ENCODE data around the gene RETREG3. TPM values are rescaled to one million over a fixed set of nuclear protein-coding genes. Genes with fewer than 3 reads are reported as not detected.

RETREG3 gene
- total and polyA plus RNA-seq, 2 experiments from 2014 or later = 36.3 to 55.3 TPM

GRCh38 chr17:42653179-42654124 is 44.3 kb upstream of the RETREG3 start:
- Histone ChIP-seq H3K79me2 (no peaks in the 10 kb centered on the region), H3K27me3 (no peaks in the 10 kb centered on the region), H3K4me2 (peak overlapping the region; percentile 85), H3K9me2 (replicated peaks; ENCODE audit: insufficient read depth) (no peaks in the 10 kb centered on the region), H3K9me3 (ENCODE audit: low read depth) (no peaks in the 10 kb centered on the region), H4K20me1 (ENCODE audit: insufficient read depth, poor library complexity, severe bottlenecking) (no peaks in the 10 kb centered on the region), H3K36me3 (replicated peaks; ENCODE audit: insufficient read depth, low read depth) (no peaks in the 10 kb centered on the region), H3K4me3 (peak overlapping the region; percentile 26), H3K27ac (peak overlapping the region; percentile 97), H3K4me1 (ENCODE audit: insufficient read depth) (peaks cover 4% of the 10 kb centered on the region), H2AFZ (peak overlapping the region; percentile 97)
- 33% methylated on average over 34 of the region's 42 CpGs for WGBS (ENCODE audit: low lambda C conversion rate, missing lambda C conversion rate)
- peak; percentile 68 for DNase-seq (ENCODE audit: low spot score)
- TF ChIP-seq CTCF (IDR thresholded peaks at IDR 0.05; ENCODE audit: poor library complexity) (no peak), EZH2 (IDR thresholded peaks at IDR 0.05; ENCODE audit: borderline replicate concordance) (no peak)

DNA sequence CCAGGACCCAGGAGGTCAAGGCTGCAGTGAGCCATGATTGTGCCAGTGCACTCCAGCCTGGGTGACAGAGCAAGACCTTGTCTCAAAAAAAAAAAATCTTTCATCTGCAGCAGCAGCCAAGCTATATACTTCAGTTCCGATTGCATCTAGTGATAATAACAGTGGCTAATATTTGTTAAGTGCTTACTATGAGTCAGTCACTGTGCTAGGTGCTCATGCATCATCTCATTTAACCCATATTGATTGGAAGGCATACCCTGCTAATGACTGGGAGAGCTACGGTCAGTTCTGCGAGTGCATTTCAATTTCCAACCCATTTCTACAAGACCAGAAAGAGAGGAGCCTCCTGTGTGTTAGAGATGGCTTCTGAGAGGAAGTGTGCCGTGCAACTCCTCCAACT is 42.2 kb upstream of the RETREG3 start:
- no peak for DNase-seq (ENCODE audit: low spot score)
- Histone ChIP-seq H3K79me2 (no peaks in the 10 kb centered on the region), H3K4me3 (no peak overlapping the region), H3K9me3 (ENCODE audit: low read depth) (no peaks in the 10 kb centered on the region), H3K27me3 (no peaks in the 10 kb centered on the region), H3K4me2 (no peak overlapping the region), H2AFZ (no peak overlapping the region), H3K27ac (no peak overlapping the region), H3K4me1 (ENCODE audit: insufficient read depth) (peaks cover 4% of the 10 kb centered on the region), H3K9me2 (replicated peaks; ENCODE audit: insufficient read depth) (no peaks in the 10 kb centered on the region), H3K36me3 (replicated peaks; ENCODE audit: insufficient read depth, low read depth) (no peaks in the 10 kb centered on the region), H4K20me1 (ENCODE audit: insufficient read depth, poor library complexity, severe bottlenecking) (no peaks in the 10 kb centered on the region)
- TF ChIP-seq EZH2phosphoT487 (IDR thresholded peaks at IDR 0.05; ENCODE audit: low read depth, severe bottlenecking, unreplicated experiment) (no peak), CTCF (IDR thresholded peaks at IDR 0.05; ENCODE audit: poor library complexity) (no peak), EZH2 (IDR thresholded peaks at IDR 0.05; ENCODE audit: borderline replicate concordance) (no peak)
- 91% methylated on average over 4 of the region's 4 CpGs for WGBS (ENCODE audit: low lambda C conversion rate, missing lambda C conversion rate)

DNA sequence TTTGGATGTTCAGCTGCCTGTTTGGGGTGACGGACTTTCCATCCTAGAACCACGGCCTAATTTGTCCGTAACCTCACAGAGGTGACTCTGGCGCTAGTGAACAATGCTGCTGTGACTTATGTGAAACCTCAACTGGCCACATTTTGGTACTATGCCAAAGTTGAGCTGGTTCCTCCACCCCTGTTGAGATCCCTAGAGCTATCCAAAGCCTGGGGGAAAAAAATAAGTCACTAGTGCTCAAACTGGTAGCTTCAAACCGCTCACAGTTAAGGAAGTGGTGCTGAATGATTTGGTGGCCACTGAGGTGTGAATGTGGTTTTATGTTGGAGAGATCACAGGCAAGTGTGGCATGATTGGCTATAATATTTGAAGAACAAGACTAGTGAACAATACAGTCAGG is 38.6 kb upstream of the RETREG3 start:
- H4K20me1 ChIP-seq (ENCODE audit: insufficient read depth, poor library complexity, severe bottlenecking) = no peaks in the 10 kb centered on the region
- H2AFZ ChIP-seq = no peak overlapping the region
- TF ChIP-seq EZH2phosphoT487 (IDR thresholded peaks at IDR 0.05; ENCODE audit: low read depth, severe bottlenecking, unreplicated experiment) = no peak
- no peak for TF ChIP-seq CTCF (IDR thresholded peaks at IDR 0.05; ENCODE audit: poor library complexity)
- no peak for TF ChIP-seq EZH2 (IDR thresholded peaks at IDR 0.05; ENCODE audit: borderline replicate concordance)
- no peak overlapping the region for H3K4me3 ChIP-seq
- no peak overlapping the region for H3K27ac ChIP-seq
- H3K4me2 ChIP-seq = no peak overlapping the region
- no peaks in the 10 kb centered on the region for H3K9me2 ChIP-seq (replicated peaks; ENCODE audit: insufficient read depth)
- no peaks in the 10 kb centered on the region for H3K27me3 ChIP-seq
- H3K4me1 ChIP-seq (ENCODE audit: insufficient read depth) = no peaks in the 10 kb centered on the region
- DNase-seq (ENCODE audit: low spot score) = no peak
- H3K36me3 ChIP-seq (replicated peaks; ENCODE audit: insufficient read depth, low read depth) = no peaks in the 10 kb centered on the region
- H3K79me2 ChIP-seq = no peaks in the 10 kb centered on the region
- 95% methylated on average over 5 of the region's 5 CpGs for WGBS (ENCODE audit: low lambda C conversion rate, missing lambda C conversion rate)
- H3K9me3 ChIP-seq (ENCODE audit: low read depth) = no peaks in the 10 kb centered on the region

Measured in hepatocyte (in vitro differentiated cells).